Activated naive CD8-positive, alpha-beta T cell (primary cell): ENCODE results near the gene OR5T3.
"Not testable (repeated sequence)": the region's sequence is repeated elsewhere in the genome, so short reads cannot be mapped to it uniquely, and the experiment has no call there.

ENCODE experiments used
- H3K27ac Mint-ChIP-seq: one replicate; pipeline ENCODE4 v1.8.0; 2021; ENCODE audit warnings: mixed read lengths
- H3K27me3 Mint-ChIP-seq: one replicate; pipeline ENCODE4 v1.8.0; 2021; ENCODE audit warnings: mixed read lengths
- H3K36me3 Mint-ChIP-seq: one replicate; pipeline ENCODE4 v1.8.0; 2021; ENCODE audit warnings: mixed read lengths
- H3K4me1 Mint-ChIP-seq: one replicate; pipeline ENCODE4 v1.8.0; 2021; ENCODE audit warnings: low read depth, mixed read lengths
- H3K4me3 Mint-ChIP-seq: one replicate; pipeline ENCODE4 v1.8.0; 2021; ENCODE audit warnings: mild to moderate bottlenecking, mixed read lengths
- H3K9me3 Mint-ChIP-seq: one replicate; pipeline ENCODE4 v1.8.0; 2021; ENCODE audit warnings: low read depth, mixed read lengths

OR5T3 gene

GRCh38 chr11:56251954-56252353, at the start of gene OR5T3:
Gene OR5T3 (plus strand): TSS chr11:56252254. CDS start chr11:56252254, 0 bp downstream.
- H3K9me3 Mint-ChIP-seq: peaks cover 6% of the 10 kb centered on the region
- no peaks in the 10 kb centered on the region for H3K4me1 Mint-ChIP-seq
- H3K4me3 Mint-ChIP-seq: no peak within 1 kb of the TSS

GRCh38 chr11:56207790-56208189, 44.3 kb upstream of the OR5T3 start:
- H3K27me3 Mint-ChIP-seq: no peaks in the 10 kb centered on the region
- H3K4me3 Mint-ChIP-seq: no peak overlapping the region
- peaks cover 6% of the 10 kb centered on the region for H3K9me3 Mint-ChIP-seq
- no peaks in the 10 kb centered on the region for H3K4me1 Mint-ChIP-seq
- H3K36me3 Mint-ChIP-seq: no peaks in the 10 kb centered on the region
- H3K27ac Mint-ChIP-seq: no peak overlapping the region

More at GRCh38 chr11:56251954-56252353, at the start of gene OR5T3:
- Mint-ChIP-seq H3K27me3 (no peaks in the 10 kb centered on the region), H3K27ac (no peak within 1 kb of the TSS), H3K36me3 (no peaks in the 10 kb centered on the region)

GRCh38 chr11:56214537-56214936, 37.5 kb upstream of the OR5T3 start:
- H3K9me3 Mint-ChIP-seq: peaks cover 6% of the 10 kb centered on the region
- no peak overlapping the region for H3K27ac Mint-ChIP-seq
- no peak overlapping the region for H3K4me3 Mint-ChIP-seq
- no peaks in the 10 kb centered on the region for H3K27me3 Mint-ChIP-seq
- H3K4me1 Mint-ChIP-seq: no peaks in the 10 kb centered on the region
- H3K36me3 Mint-ChIP-seq: no peaks in the 10 kb centered on the region

DNA sequence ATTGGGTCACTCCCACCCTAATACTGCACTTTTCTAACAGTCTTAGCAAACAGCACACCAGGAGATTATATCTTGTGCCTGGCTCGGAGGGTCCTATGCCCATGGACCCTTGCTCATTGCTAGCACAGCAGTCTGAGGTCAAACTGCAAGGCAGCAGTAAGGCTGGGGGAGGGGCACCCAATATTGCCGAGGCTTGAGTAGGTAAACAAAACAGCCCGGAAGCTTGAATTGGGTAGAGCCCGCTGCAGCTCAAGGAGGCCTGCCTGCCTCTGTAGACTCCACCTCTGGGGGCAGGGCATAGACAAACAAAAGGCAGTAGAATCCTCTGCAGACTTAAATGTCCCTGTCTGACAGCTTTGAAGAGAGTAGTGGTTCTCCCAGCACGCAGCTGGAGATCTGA, 32.3 kb upstream of the OR5T3 start:
- H3K9me3 Mint-ChIP-seq, H3K27me3 Mint-ChIP-seq, H3K4me1 Mint-ChIP-seq, H3K36me3 Mint-ChIP-seq, H3K27ac Mint-ChIP-seq, H3K4me3 Mint-ChIP-seq: not testable (repeated sequence)

- no peak within 1 kb of the TSS for H3K4me3 Mint-ChIP-seq
- no peak within 1 kb of the TSS for H3K27ac Mint-ChIP-seq
- no peaks in the 10 kb centered on the region for H3K27me3 Mint-ChIP-seq
- H3K4me1 Mint-ChIP-seq: no peaks in the 10 kb centered on the region
- peaks cover 8% of the 10 kb centered on the region for H3K9me3 Mint-ChIP-seq
- H3K36me3 Mint-ChIP-seq: no peaks in the 10 kb centered on the region
Observed at GRCh38 chr11:56234155-56234554, 17.9 kb upstream of the OR5T3 start, which contains the start of gene OR5T2. Gene OR5T2 (minus strand): TSS chr11:56234255. CDS start chr11:56233062, 1,193 bp downstream.

DNA sequence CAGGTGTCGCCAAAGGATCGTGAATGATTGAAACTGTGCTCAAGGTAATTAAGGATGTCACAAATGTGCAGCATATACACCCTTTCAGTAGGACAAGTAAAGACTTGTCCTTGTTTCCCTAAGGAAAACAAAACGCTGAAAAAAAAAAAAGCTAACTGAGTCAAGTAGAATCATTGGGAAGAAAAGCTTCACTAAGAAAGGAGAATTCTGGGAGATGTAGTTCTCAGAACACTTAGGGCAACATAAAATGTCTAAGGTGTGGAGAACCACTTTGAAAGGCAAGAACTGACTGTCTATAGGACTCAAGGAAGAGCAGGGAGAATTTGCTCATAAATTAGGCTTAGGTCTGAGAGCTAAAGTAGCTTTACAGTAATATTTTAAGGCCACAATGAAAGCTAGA, 19.0 kb downstream of the OR5T3 start:
- H3K4me1 Mint-ChIP-seq: no peaks in the 10 kb centered on the region
- H3K9me3 Mint-ChIP-seq: peaks cover 33% of the 10 kb centered on the region
- H3K27ac Mint-ChIP-seq: no peak overlapping the region
- H3K27me3 Mint-ChIP-seq: no peaks in the 10 kb centered on the region
- H3K4me3 Mint-ChIP-seq: no peak overlapping the region
- no peaks in the 10 kb centered on the region for H3K36me3 Mint-ChIP-seq

- Mint-ChIP-seq H3K4me1 (no peaks in the 10 kb centered on the region), H3K36me3 (no peaks in the 10 kb centered on the region), H3K4me3 (no peak within 1 kb of the TSS), H3K27me3 (no peaks in the 10 kb centered on the region), H3K9me3 (peaks cover 34% of the 10 kb centered on the region), H3K27ac (no peak within 1 kb of the TSS)
Observed at GRCh38 chr11:56273854-56274253, 21.8 kb downstream of the OR5T3 start, which contains the start of gene OR5T1. Gene OR5T1 (plus strand): TSS chr11:56274154. CDS start chr11:56275639, 1,485 bp downstream.

DNA sequence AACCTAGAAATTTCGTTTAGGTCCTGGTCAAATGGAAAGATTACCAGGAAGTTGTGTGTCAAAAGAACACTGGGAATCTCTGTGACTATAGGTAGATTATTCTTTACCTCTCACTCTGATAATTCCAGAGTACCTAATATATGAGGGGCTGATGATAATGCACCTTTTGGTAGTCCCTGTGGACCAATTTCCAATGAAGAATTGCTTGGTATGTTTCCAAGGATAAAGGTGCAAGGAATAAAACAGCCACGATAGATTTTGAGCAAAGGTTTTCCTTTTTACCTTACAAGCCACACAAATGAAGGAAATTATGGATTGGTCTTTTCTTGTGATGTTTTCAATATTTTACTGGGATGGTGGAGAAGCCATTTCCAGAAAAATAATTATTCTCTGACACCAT, 40.1 kb downstream of the OR5T3 start, which contains the start of gene OR8H1:
Gene OR8H1 (minus strand): TSS at position 101 of the 400 bp plus-strand sequence. CDS start 1,192 bp downstream, outside the sequence.
- H3K27ac Mint-ChIP-seq: no peak within 1 kb of the TSS
- no peaks in the 10 kb centered on the region for H3K9me3 Mint-ChIP-seq
- no peaks in the 10 kb centered on the region for H3K36me3 Mint-ChIP-seq
- H3K4me3 Mint-ChIP-seq: no peak within 1 kb of the TSS
- H3K4me1 Mint-ChIP-seq: no peaks in the 10 kb centered on the region
- H3K27me3 Mint-ChIP-seq: no peaks in the 10 kb centered on the region

- H3K4me1 Mint-ChIP-seq: no peaks in the 10 kb centered on the region
- no peaks in the 10 kb centered on the region for H3K9me3 Mint-ChIP-seq
- no peaks in the 10 kb centered on the region for H3K36me3 Mint-ChIP-seq
- no peak overlapping the region for H3K4me3 Mint-ChIP-seq
- no peaks in the 10 kb centered on the region for H3K27me3 Mint-ChIP-seq
- no peak overlapping the region for H3K27ac Mint-ChIP-seq
Observed at GRCh38 chr11:56296898-56297297, 44.8 kb downstream of the OR5T3 start.
